Measurements from ENCODE around the gene MKX. TPM values are rescaled to one million over a fixed set of nuclear protein-coding genes. Genes with fewer than 3 reads are reported as not detected.

The MKX gene
- total RNA-seq, 1 donor from 2014 or later = 1.7 TPM

DNA sequence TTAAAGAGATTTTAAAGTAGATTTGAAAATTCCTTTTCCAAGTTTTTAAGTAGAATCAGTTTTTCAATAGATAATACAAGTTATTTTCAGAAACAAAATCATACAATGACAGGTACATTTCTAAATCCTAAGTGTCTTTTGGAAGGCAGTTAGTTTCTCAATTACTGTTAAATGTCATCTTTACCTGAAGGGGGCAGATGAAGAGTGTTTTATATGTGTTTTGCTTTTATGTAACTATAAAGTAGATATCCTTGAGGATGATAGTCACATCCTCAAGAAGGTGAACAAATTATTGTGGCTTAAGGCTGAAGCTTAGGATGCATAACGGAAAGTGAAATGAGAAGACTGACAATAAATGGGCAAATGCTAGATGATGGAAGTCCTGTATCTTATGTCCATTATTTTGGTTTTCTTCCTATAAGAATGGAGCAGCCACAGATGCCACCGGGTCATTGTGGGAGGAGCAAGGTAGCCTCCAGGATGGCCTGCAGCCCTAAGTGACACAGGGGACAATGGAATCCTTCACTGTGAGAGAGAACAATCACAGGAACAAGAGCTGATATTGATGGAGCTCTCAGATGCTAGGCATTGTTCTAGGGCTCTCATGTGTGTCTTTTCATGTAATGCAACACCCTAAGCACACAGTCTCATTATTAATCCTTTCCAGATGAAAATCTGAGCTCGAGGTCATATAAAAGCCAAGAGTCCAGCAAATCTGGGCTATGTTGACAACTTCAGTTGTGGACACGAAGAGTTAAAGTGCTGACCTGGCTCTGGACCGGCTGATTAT lies 14.1 kb upstream of the MKX start:
- Histone ChIP-seq H3K27ac (no peak overlapping the region), H3K4me3 (no peak overlapping the region), H3K9me3 (no peaks in the 10 kb centered on the region), H3K4me1 (no peaks in the 10 kb centered on the region), H3K27me3 (no peaks in the 10 kb centered on the region), H3K36me3 (no peaks in the 10 kb centered on the region)
- intact Hi-C loops (cut with DNase I) = no loop called here
- DNase-seq (no peak), ATAC-seq (no peak)
- TF ChIP-seq, protein P1, sequence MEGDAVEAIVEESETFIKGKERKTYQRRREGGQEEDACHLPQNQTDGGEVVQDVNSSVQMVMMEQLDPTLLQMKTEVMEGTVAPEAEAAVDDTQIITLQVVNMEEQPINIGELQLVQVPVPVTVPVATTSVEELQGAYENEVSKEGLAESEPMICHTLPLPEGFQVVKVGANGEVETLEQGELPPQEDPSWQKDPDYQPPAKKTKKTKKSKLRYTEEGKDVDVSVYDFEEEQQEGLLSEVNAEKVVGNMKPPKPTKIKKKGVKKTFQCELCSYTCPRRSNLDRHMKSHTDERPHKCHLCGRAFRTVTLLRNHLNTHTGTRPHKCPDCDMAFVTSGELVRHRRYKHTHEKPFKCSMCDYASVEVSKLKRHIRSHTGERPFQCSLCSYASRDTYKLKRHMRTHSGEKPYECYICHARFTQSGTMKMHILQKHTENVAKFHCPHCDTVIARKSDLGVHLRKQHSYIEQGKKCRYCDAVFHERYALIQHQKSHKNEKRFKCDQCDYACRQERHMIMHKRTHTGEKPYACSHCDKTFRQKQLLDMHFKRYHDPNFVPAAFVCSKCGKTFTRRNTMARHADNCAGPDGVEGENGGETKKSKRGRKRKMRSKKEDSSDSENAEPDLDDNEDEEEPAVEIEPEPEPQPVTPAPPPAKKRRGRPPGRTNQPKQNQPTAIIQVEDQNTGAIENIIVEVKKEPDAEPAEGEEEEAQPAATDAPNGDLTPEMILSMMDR (IDR thresholded peaks at IDR 0.05) = peak; percentile 11

DNA sequence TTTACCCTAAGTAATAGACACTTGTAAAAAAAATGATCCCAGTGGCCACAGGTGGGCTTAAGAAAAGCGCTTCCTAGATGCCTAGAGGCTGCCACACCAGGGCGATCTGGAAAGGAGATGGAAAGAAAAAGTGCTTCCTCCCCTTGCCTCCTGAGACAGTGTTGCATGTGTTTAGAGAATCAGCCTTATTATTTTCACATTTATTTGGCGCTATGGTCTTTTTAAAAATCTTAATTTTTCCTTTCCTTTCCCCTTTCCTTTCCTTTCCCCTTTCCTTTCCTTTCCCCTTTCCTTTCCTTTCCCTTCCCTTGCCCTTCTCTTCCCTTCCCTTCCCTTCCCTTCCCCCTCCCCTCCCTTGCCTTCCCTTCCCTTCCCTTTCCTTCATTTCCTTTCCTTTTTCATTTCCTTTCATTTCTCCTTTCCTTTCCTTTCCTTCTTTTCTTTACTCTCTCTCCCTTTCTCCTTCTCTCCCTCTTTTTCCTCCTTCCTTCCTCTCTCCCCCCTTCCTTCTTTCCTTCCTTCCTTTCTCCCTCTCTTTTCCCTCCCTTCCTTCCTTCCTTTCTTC lies 7.1 kb upstream of the MKX start:
- Histone ChIP-seq H3K4me1 (no peaks in the 10 kb centered on the region), H3K36me3 (no peaks in the 10 kb centered on the region), H3K4me3 (no peak overlapping the region), H3K27ac (no peak overlapping the region), H3K27me3 (peaks cover 27% of the 10 kb centered on the region), H3K9me3 (no peaks in the 10 kb centered on the region)
- no peak for DNase-seq
- TF ChIP-seq, protein P1 (IDR thresholded peaks at IDR 0.05) = no peak
- intact Hi-C loops (cut with DNase I) = no loop called here
- no peak for ATAC-seq

DNA sequence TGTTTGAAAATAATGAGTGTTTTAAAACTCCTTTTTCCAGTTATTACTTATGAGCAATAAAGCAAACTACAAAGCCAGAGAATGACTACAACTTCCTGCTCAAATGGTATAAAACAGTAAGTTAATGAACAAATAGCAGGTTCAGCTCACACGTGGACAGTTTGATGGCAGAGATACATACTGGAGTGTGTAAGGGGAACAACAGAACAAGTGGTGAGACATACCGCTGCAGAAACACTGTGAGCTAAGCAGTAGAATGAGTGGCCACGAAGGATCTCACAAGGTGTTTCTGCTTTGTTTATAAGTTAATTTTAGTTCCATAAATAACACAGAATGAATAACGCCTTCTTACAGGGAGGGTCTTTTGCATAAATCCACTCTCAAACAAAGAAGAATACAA lies 3.0 kb upstream of the MKX start:
- intact Hi-C loops (cut with DNase I) = no loop called here
- Histone ChIP-seq H3K4me1 (peaks cover 30% of the 10 kb centered on the region), H3K27ac (no peak overlapping the region), H3K27me3 (peaks cover 69% of the 10 kb centered on the region), H3K36me3 (no peaks in the 10 kb centered on the region), H3K9me3 (no peaks in the 10 kb centered on the region), H3K4me3 (no peak overlapping the region)
- ATAC-seq (no peak), DNase-seq (no peak)
- TF ChIP-seq, protein P1 (IDR thresholded peaks at IDR 0.05) = no peak

DNA sequence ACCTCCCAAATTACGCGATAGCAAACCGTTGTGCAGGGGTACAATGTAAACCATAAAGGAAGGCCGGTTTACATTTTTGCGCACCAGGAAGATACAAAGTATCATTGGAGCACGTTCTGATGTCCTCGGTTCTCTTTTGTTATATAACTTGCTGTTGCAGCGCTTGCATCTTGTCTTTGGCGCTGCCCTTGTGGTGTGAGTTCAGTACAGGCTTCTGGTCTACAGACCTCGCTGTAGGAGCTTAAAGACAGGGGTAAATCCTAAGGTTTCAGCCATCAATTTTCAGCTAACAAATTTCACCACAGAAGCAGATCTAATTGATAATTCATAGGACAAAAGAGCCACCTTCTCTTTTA lies 1.5 kb upstream of the MKX start:
- Histone ChIP-seq H3K9me3 (no peaks in the 10 kb centered on the region), H3K27me3 (peaks cover 79% of the 10 kb centered on the region), H3K36me3 (no peaks in the 10 kb centered on the region), H3K4me1 (peaks cover 38% of the 10 kb centered on the region), H3K4me3 (no peak overlapping the region), H3K27ac (no peak overlapping the region)
- no peak for DNase-seq
- intact Hi-C loops (cut with DNase I) = no loop called here
- TF ChIP-seq, protein P1 (IDR thresholded peaks at IDR 0.05) = no peak
- no peak for ATAC-seq

DNA sequence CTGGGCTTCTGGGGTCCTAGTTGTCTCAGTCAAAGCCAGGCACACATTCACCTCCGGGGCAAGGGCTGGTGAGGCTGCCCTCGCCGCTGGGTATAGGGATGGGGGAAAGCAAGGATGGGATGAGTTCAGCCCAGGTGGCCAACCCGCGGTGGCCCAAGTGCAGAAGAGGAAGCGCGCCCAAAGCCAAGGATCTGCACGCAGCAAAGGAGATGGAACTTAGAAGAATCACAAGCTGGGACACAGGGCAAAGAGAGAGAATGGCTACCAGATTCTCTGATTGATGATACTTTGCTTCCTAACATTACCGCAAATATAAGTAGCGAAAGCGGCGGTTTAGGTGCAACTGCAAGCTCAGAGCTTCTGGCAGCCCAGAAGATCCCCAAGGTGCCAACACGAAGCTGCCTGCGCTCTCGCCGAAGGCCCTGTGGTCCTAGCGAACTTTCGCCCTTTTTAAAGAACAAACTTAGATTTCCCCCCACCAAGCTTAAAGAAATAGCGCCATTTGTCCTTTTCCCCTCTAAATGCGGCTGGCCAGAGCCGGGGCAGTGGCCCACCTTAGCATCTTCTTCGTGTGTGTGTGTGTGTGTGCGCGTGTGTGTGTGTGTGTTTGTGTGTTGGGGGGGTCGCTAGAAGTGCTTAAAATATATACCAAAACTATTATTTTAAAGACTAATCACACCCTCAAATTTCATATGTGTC lies 927 bp upstream of the MKX start:
- peaks cover 84% of the 10 kb centered on the region for H3K27me3 ChIP-seq
- H3K4me3 ChIP-seq = peak overlapping the region; percentile 36
- TF ChIP-seq, protein P1 (IDR thresholded peaks at IDR 0.05) = no peak
- H3K9me3 ChIP-seq = no peaks in the 10 kb centered on the region
- intact Hi-C loops (cut with DNase I) = no loop called here
- ATAC-seq = no peak
- H3K36me3 ChIP-seq = no peaks in the 10 kb centered on the region
- peaks cover 38% of the 10 kb centered on the region for H3K4me1 ChIP-seq
- no peak overlapping the region for H3K27ac ChIP-seq
- DNase-seq = no peak

All from upper lobe of right lung (tissue), 1 donor.